WTC11 (cell line): Measurements from ENCODE around the gene CYP51A1. TPM values are rescaled to one million over a fixed set of nuclear protein-coding genes. Genes with fewer than 3 reads are reported as not detected.

Experiments
- FOXJ3 ChIP-seq: sonication (generic); formaldehyde crosslinking; IDR thresholded peaks from 2 replicates; pipeline ENCODE4 v1.9.0; 2021; ENCODE audit warnings: missing genetic modification reagents, mild to moderate bottlenecking, borderline replicate concordance
- GTF2I ChIP-seq: fragments of 250-450 bp; sonication (Bioruptor Pico); conservative IDR thresholded peaks from 2 replicates; pipeline ENCODE4 v1.4.0; 2021; ENCODE audit warnings: mild to moderate bottlenecking
- HMGA2 ChIP-seq: fragments of 250-450 bp; sonication (Bioruptor Pico); IDR thresholded peaks from 2 replicates; pipeline ENCODE4 v1.4.0; 2021; ENCODE audit warnings: mild to moderate bottlenecking, moderate library complexity
- JUN ChIP-seq: sonication (generic); formaldehyde crosslinking; IDR thresholded peaks from 2 replicates; pipeline ENCODE4 v1.8.0; 2023; ENCODE audit warnings: mild to moderate bottlenecking, missing genetic modification reagents
- MXD4 ChIP-seq: fragments of 250-450 bp; sonication (Bioruptor Pico); IDR thresholded peaks from 2 replicates; pipeline ENCODE4 v1.8.0; 2021; ENCODE audit warnings: mild to moderate bottlenecking, moderate library complexity, borderline replicate concordance
- OVOL2 ChIP-seq: fragments of 250-450 bp; sonication (Bioruptor Pico); IDR thresholded peaks from 2 replicates; pipeline ENCODE4 v1.9.0; 2021; ENCODE audit warnings: mild to moderate bottlenecking, borderline replicate concordance
- USF1 ChIP-seq: sonication (generic); formaldehyde crosslinking; IDR thresholded peaks from 2 replicates; pipeline ENCODE4 v1.8.0; 2022; ENCODE audit warnings: mild to moderate bottlenecking, missing genetic modification reagents
- ZNF138 ChIP-seq: sonication (generic); formaldehyde crosslinking; conservative IDR thresholded peaks from 2 replicates; pipeline ENCODE4 v1.8.1; 2022; ENCODE audit warnings: mild to moderate bottlenecking, moderate library complexity, missing genetic modification reagents
- ZNF219 ChIP-seq: sonication (generic); formaldehyde crosslinking; IDR thresholded peaks from 2 replicates; pipeline ENCODE4 v1.8.0; 2023; ENCODE audit warnings: missing genetic modification reagents, mild to moderate bottlenecking, borderline replicate concordance
- ZNF396 ChIP-seq: fragments of 250-450 bp; sonication (Bioruptor Pico); IDR thresholded peaks from 2 replicates; pipeline ENCODE4 v1.8.0; 2021; ENCODE audit warnings: mild to moderate bottlenecking, moderate library complexity, borderline replicate concordance
- total RNA-seq: library from RNA; stranded (reverse); gene quantifications from 3 replicates; pipeline ENCODE4 v1.2.3, GENCODE V29; 2021
- TF ChIP-seq, protein P1 (sequence below): sonication (generic); formaldehyde crosslinking; IDR thresholded peaks from 2 replicates; pipeline ENCODE4 v1.8.0; 2023; ENCODE audit warnings: mild to moderate bottlenecking, missing genetic modification reagents
- TF ChIP-seq, protein P2 (sequence below): fragments of 250-450 bp; sonication (Bioruptor Pico); conservative IDR thresholded peaks from 2 replicates; pipeline ENCODE4 v1.9.0; 2021; ENCODE audit warnings: mild to moderate bottlenecking
- TF ChIP-seq, protein P3 (sequence below): sonication (generic); formaldehyde crosslinking; conservative IDR thresholded peaks from 2 replicates; pipeline ENCODE4 v1.8.1; 2023; ENCODE audit warnings: mild to moderate bottlenecking, low read depth, missing genetic modification reagents, moderate library complexity
- TF ChIP-seq, protein P4 (sequence below): sonication (generic); formaldehyde crosslinking; IDR thresholded peaks from 2 replicates; pipeline ENCODE4 v1.8.1; 2022; ENCODE audit warnings: low read depth, mild to moderate bottlenecking, moderate library complexity, missing genetic modification reagents, borderline replicate concordance
- TF ChIP-seq, protein P5 (sequence below): sonication (generic); formaldehyde crosslinking; IDR thresholded peaks from 2 replicates; pipeline ENCODE4 v1.8.0; 2022; ENCODE audit warnings: missing genetic modification reagents
- TF ChIP-seq, protein P6 (sequence below): sonication (generic); formaldehyde crosslinking; IDR thresholded peaks from 2 replicates; pipeline ENCODE4 v1.8.1; 2022; ENCODE audit warnings: mild to moderate bottlenecking, moderate library complexity, missing genetic modification reagents
- TF ChIP-seq, protein P7 (sequence below): fragments of 250-450 bp; sonication (Bioruptor Pico); IDR thresholded peaks from 2 replicates; pipeline ENCODE4 v1.9.0; 2021; ENCODE audit warnings: mild to moderate bottlenecking

The CYP51A1 gene
- total RNA-seq, 1 experiment from 2014 or later: 81.4 TPM

- TF ChIP-seq, protein P1, sequence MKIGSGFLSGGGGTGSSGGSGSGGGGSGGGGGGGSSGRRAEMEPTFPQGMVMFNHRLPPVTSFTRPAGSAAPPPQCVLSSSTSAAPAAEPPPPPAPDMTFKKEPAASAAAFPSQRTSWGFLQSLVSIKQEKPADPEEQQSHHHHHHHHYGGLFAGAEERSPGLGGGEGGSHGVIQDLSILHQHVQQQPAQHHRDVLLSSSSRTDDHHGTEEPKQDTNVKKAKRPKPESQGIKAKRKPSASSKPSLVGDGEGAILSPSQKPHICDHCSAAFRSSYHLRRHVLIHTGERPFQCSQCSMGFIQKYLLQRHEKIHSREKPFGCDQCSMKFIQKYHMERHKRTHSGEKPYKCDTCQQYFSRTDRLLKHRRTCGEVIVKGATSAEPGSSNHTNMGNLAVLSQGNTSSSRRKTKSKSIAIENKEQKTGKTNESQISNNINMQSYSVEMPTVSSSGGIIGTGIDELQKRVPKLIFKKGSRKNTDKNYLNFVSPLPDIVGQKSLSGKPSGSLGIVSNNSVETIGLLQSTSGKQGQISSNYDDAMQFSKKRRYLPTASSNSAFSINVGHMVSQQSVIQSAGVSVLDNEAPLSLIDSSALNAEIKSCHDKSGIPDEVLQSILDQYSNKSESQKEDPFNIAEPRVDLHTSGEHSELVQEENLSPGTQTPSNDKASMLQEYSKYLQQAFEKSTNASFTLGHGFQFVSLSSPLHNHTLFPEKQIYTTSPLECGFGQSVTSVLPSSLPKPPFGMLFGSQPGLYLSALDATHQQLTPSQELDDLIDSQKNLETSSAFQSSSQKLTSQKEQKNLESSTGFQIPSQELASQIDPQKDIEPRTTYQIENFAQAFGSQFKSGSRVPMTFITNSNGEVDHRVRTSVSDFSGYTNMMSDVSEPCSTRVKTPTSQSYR (CRISPR knock-in tag): no peak
- TF ChIP-seq FOXJ3 (CRISPR knock-in tag) (no peak), ZNF138 (CRISPR knock-in tag) (no peak), OVOL2 (CRISPR knock-in tag) (no peak), HMGA2 (no peak), USF1 (no peak), MXD4 (CRISPR knock-in tag) (no peak), ZNF396 (CRISPR knock-in tag) (no peak), ZNF219 (CRISPR knock-in tag) (no peak), JUN (CRISPR knock-in tag) (no peak), GTF2I (CRISPR knock-in tag) (no peak)
- TF ChIP-seq, protein P2, sequence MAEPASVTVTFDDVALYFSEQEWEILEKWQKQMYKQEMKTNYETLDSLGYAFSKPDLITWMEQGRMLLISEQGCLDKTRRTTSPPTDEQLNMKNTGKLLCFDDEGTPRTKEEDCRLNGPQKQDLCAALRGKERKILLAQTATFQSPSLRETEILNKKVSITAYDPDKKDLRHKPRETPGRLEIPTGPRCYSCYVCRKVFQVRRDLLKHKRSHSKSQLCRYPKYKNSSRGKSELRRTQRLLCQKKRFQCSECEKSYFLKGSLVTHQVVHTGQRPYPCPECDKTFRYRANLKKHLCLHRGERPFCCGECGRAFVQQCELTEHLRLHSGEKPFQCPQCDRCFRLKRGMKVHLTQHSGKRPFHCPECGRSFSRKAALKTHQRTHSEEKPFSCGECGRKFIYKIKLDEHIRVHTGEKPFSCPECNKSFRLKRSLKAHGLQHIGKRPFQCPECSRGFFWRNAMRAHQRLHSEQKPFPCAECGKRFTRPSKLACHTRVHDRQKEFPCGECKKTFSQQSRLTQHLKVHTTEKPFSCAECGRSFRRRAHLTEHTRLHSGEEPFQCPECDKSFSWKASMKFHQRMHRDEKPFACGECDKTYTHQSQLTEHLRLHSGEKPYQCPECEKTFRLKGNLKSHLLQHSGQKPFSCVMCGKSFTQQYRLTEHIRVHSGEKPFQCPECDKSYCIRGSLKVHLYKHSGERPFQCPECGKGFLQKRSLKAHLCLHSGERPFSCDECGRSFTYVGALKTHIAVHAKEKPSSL: no peak
- TF ChIP-seq, protein P3, sequence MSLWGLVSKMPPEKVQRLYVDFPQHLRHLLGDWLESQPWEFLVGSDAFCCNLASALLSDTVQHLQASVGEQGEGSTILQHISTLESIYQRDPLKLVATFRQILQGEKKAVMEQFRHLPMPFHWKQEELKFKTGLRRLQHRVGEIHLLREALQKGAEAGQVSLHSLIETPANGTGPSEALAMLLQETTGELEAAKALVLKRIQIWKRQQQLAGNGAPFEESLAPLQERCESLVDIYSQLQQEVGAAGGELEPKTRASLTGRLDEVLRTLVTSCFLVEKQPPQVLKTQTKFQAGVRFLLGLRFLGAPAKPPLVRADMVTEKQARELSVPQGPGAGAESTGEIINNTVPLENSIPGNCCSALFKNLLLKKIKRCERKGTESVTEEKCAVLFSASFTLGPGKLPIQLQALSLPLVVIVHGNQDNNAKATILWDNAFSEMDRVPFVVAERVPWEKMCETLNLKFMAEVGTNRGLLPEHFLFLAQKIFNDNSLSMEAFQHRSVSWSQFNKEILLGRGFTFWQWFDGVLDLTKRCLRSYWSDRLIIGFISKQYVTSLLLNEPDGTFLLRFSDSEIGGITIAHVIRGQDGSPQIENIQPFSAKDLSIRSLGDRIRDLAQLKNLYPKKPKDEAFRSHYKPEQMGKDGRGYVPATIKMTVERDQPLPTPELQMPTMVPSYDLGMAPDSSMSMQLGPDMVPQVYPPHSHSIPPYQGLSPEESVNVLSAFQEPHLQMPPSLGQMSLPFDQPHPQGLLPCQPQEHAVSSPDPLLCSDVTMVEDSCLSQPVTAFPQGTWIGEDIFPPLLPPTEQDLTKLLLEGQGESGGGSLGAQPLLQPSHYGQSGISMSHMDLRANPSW (CRISPR knock-in tag): no peak
- TF ChIP-seq, protein P4, sequence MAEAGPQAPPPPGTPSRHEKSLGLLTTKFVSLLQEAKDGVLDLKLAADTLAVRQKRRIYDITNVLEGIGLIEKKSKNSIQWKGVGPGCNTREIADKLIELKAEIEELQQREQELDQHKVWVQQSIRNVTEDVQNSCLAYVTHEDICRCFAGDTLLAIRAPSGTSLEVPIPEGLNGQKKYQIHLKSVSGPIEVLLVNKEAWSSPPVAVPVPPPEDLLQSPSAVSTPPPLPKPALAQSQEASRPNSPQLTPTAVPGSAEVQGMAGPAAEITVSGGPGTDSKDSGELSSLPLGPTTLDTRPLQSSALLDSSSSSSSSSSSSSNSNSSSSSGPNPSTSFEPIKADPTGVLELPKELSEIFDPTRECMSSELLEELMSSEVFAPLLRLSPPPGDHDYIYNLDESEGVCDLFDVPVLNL: no peak
- TF ChIP-seq, protein P5, sequence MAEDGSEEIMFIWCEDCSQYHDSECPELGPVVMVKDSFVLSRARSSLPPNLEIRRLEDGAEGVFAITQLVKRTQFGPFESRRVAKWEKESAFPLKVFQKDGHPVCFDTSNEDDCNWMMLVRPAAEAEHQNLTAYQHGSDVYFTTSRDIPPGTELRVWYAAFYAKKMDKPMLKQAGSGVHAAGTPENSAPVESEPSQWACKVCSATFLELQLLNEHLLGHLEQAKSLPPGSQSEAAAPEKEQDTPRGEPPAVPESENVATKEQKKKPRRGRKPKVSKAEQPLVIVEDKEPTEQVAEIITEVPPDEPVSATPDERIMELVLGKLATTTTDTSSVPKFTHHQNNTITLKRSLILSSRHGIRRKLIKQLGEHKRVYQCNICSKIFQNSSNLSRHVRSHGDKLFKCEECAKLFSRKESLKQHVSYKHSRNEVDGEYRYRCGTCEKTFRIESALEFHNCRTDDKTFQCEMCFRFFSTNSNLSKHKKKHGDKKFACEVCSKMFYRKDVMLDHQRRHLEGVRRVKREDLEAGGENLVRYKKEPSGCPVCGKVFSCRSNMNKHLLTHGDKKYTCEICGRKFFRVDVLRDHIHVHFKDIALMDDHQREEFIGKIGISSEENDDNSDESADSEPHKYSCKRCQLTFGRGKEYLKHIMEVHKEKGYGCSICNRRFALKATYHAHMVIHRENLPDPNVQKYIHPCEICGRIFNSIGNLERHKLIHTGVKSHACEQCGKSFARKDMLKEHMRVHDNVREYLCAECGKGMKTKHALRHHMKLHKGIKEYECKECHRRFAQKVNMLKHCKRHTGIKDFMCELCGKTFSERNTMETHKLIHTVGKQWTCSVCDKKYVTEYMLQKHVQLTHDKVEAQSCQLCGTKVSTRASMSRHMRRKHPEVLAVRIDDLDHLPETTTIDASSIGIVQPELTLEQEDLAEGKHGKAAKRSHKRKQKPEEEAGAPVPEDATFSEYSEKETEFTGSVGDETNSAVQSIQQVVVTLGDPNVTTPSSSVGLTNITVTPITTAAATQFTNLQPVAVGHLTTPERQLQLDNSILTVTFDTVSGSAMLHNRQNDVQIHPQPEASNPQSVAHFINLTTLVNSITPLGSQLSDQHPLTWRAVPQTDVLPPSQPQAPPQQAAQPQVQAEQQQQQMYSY (CRISPR knock-in tag): no peak
- TF ChIP-seq, protein P6, sequence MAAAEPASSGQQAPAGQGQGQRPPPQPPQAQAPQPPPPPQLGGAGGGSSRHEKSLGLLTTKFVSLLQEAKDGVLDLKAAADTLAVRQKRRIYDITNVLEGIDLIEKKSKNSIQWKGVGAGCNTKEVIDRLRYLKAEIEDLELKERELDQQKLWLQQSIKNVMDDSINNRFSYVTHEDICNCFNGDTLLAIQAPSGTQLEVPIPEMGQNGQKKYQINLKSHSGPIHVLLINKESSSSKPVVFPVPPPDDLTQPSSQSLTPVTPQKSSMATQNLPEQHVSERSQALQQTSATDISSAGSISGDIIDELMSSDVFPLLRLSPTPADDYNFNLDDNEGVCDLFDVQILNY (CRISPR knock-in tag): 0 out of 2 replicates have a peak, but pooled peaks have one; percentile 38
- TF ChIP-seq, protein P7, sequence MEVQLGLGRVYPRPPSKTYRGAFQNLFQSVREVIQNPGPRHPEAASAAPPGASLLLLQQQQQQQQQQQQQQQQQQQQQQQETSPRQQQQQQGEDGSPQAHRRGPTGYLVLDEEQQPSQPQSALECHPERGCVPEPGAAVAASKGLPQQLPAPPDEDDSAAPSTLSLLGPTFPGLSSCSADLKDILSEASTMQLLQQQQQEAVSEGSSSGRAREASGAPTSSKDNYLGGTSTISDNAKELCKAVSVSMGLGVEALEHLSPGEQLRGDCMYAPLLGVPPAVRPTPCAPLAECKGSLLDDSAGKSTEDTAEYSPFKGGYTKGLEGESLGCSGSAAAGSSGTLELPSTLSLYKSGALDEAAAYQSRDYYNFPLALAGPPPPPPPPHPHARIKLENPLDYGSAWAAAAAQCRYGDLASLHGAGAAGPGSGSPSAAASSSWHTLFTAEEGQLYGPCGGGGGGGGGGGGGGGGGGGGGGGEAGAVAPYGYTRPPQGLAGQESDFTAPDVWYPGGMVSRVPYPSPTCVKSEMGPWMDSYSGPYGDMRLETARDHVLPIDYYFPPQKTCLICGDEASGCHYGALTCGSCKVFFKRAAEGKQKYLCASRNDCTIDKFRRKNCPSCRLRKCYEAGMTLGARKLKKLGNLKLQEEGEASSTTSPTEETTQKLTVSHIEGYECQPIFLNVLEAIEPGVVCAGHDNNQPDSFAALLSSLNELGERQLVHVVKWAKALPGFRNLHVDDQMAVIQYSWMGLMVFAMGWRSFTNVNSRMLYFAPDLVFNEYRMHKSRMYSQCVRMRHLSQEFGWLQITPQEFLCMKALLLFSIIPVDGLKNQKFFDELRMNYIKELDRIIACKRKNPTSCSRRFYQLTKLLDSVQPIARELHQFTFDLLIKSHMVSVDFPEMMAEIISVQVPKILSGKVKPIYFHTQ (CRISPR knock-in tag): no peak
- TF ChIP-seq, all 79 proteins: peak for 14
Observed at GRCh38 chr7:92133737-92134270, 473 bp downstream of the CYP51A1 start (continued).
